ENCODE measurements around the gene ITGA8.

The ITGA8 gene

GRCh38 chr10:15758618-15759017 is 38.9 kb upstream of the ITGA8 start:
- DNase-seq = no peak
- TF ChIP-seq CTCF (IDR thresholded peaks at IDR 0.05) = no peak
- H3K9me3 Mint-ChIP-seq = no peaks in the 10 kb centered on the region
- H3K27me3 Mint-ChIP-seq (ENCODE audit: low read depth, poor library complexity) = peaks cover 14% of the 10 kb centered on the region
- H3K4me1 Mint-ChIP-seq = no peaks in the 10 kb centered on the region
- no peak overlapping the region for H3K27ac Mint-ChIP-seq
- H3K36me3 Mint-ChIP-seq (ENCODE audit: low read depth) = no peaks in the 10 kb centered on the region
- H3K4me3 Mint-ChIP-seq = no peak overlapping the region

- DNase-seq = no peak
- no peak for TF ChIP-seq CTCF (IDR thresholded peaks at IDR 0.05)
- Mint-ChIP-seq H3K27me3 (ENCODE audit: low read depth, poor library complexity) (peaks cover 14% of the 10 kb centered on the region), H3K9me3 (no peaks in the 10 kb centered on the region), H3K4me1 (no peaks in the 10 kb centered on the region), H3K36me3 (ENCODE audit: low read depth) (no peaks in the 10 kb centered on the region), H3K27ac (no peak overlapping the region), H3K4me3 (no peak overlapping the region)
Measured at GRCh38 chr10:15754937-15755336, 35.2 kb upstream of the ITGA8 start.

DNA sequence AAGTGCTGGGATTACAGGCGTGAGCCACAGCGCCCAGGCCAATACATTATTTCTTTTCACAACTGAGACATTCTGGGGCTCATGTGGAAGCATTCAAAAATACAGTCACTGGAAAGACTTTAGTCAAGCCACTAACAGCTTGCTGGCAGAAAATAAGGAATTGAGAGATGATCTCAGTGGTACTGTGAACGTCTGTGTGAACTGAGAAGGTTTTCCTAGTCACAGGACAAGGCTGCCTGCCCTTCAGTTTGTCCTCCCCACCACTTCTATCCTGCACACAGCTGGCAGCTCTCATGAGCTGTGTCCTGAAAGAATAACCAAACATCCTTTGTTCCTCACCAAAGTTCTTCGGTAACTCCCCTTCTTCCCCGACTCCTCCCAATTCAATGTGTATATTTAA is 31.3 kb upstream of the ITGA8 start:
- Mint-ChIP-seq H3K4me3 (no peak overlapping the region), H3K27me3 (ENCODE audit: low read depth, poor library complexity) (peaks cover under 1% of the 10 kb centered on the region), H3K36me3 (ENCODE audit: low read depth) (no peaks in the 10 kb centered on the region), H3K27ac (no peak overlapping the region), H3K9me3 (no peaks in the 10 kb centered on the region), H3K4me1 (peaks cover 17% of the 10 kb centered on the region)
- no peak for TF ChIP-seq CTCF (IDR thresholded peaks at IDR 0.05)
- DNase-seq = no peak

GRCh38 chr10:15748126-15748525 is 28.4 kb upstream of the ITGA8 start:
- no peaks in the 10 kb centered on the region for H3K9me3 Mint-ChIP-seq
- TF ChIP-seq CTCF (IDR thresholded peaks at IDR 0.05) = no peak
- no peaks in the 10 kb centered on the region for H3K36me3 Mint-ChIP-seq (ENCODE audit: low read depth)
- no peaks in the 10 kb centered on the region for H3K27me3 Mint-ChIP-seq (ENCODE audit: low read depth, poor library complexity)
- H3K27ac Mint-ChIP-seq = no peak overlapping the region
- no peak overlapping the region for H3K4me3 Mint-ChIP-seq
- peaks cover 30% of the 10 kb centered on the region for H3K4me1 Mint-ChIP-seq
- no peak for DNase-seq

- Mint-ChIP-seq H3K36me3 (ENCODE audit: low read depth) (no peaks in the 10 kb centered on the region), H3K4me3 (no peak overlapping the region), H3K27me3 (ENCODE audit: low read depth, poor library complexity) (no peaks in the 10 kb centered on the region), H3K27ac (no peak overlapping the region), H3K9me3 (no peaks in the 10 kb centered on the region), H3K4me1 (peaks cover 30% of the 10 kb centered on the region)
- no peak for TF ChIP-seq CTCF (IDR thresholded peaks at IDR 0.05)
- DNase-seq = no peak
Measured at GRCh38 chr10:15747632-15748031, 27.9 kb upstream of the ITGA8 start.

DNA sequence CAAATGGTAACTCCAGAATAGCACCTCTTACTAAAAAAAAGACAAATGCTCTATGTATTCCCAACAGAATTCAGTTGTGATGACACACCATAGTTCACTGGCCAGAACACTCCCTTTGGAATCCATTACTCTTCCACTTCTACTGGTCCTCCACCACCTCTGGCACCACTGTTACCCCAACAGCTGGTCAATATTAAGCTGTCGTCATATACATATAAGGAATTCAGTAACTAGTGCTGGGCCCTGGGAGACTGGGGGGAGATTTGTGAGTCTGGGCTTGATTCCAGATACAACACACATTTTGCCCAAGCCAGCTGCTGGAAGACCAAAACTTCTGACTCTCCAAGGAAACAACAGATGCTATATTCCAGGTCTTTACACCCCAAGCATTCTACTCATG is 26.0 kb upstream of the ITGA8 start:
- DNase-seq = no peak
- Mint-ChIP-seq H3K27me3 (ENCODE audit: low read depth, poor library complexity) (peaks cover 4% of the 10 kb centered on the region), H3K4me1 (peaks cover 30% of the 10 kb centered on the region), H3K9me3 (no peaks in the 10 kb centered on the region), H3K36me3 (ENCODE audit: low read depth) (no peaks in the 10 kb centered on the region), H3K27ac (no peak overlapping the region), H3K4me3 (no peak overlapping the region)
- TF ChIP-seq CTCF (IDR thresholded peaks at IDR 0.05) = no peak
